Liver (tissue), 3 donors: ENCODE results near the gene AMACR.

Experiments
- FOXA2 ChIP-seq: IDR thresholded peaks from 2 replicates; pipeline ENCODE4 v1.6.1; 2016; ENCODE audit warnings: antibody characterized with exemption
- GABPA ChIP-seq, 2 donors: IDR thresholded peaks in 1 of 2; conservative IDR thresholded peaks in 1 of 2; 2 replicates each; pipeline ENCODE4 v1.6.1; 2016; ENCODE audit warnings: antibody characterized with exemption in 2 of 2, mild to moderate bottlenecking in 1 of 2, moderate library complexity in 1 of 2
- RAD21 ChIP-seq, 2 donors: IDR thresholded peaks; 2 replicates each; pipeline ENCODE4 v1.6.1; 2016; ENCODE audit warnings: antibody characterized with exemption in 2 of 2, mild to moderate bottlenecking in 2 of 2
- TAF1 ChIP-seq: conservative IDR thresholded peaks from 2 replicates; pipeline ENCODE4 v1.6.1; 2016; ENCODE audit warnings: antibody characterized with exemption, mild to moderate bottlenecking
- YY1 ChIP-seq: IDR thresholded peaks from 2 replicates; pipeline ENCODE4 v1.6.1; 2016; ENCODE audit warnings: antibody characterized with exemption, mild to moderate bottlenecking
- TF ChIP-seq, protein P1 (sequence below): fragments of 150-350 bp; IDR thresholded peaks from 2 replicates; pipeline ENCODE4 v1.5.1; 2017; ENCODE audit warnings: improper control_type of control experiment, low read depth, low read length; ENCODE audit not compliant: missing input control
- TF ChIP-seq, protein P2 (sequence below): IDR thresholded peaks from 2 replicates; pipeline ENCODE4 v1.6.1; 2016; ENCODE audit warnings: antibody characterized with exemption
- donor health status: healthy.
- donor health status: healthy.

DNA sequence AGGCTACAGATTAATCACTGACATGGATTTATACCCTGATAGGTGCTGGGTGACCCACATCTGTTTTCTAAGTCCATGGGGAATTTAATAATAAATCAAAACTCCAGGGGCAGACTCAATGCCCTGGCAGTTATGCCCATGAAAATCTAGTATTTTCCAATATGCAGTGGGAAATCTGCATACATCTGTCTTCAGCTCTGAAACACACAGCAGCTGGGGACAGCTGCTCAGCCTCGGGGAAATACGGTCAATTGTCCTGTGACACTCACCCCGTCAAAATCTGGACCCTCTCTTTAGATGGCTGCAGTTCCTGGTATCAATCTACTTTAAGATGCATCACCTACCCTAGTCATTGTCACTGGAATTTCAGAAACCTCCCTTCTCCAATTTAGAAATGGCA, 47.8 kb upstream of the AMACR start:
- TF ChIP-seq, protein P1, sequence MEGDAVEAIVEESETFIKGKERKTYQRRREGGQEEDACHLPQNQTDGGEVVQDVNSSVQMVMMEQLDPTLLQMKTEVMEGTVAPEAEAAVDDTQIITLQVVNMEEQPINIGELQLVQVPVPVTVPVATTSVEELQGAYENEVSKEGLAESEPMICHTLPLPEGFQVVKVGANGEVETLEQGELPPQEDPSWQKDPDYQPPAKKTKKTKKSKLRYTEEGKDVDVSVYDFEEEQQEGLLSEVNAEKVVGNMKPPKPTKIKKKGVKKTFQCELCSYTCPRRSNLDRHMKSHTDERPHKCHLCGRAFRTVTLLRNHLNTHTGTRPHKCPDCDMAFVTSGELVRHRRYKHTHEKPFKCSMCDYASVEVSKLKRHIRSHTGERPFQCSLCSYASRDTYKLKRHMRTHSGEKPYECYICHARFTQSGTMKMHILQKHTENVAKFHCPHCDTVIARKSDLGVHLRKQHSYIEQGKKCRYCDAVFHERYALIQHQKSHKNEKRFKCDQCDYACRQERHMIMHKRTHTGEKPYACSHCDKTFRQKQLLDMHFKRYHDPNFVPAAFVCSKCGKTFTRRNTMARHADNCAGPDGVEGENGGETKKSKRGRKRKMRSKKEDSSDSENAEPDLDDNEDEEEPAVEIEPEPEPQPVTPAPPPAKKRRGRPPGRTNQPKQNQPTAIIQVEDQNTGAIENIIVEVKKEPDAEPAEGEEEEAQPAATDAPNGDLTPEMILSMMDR, result no peak
- no peak for TF ChIP-seq RAD21 (IDR thresholded peaks at IDR 0.05)
- TF ChIP-seq FOXA2, result no peak
- no peak for TF ChIP-seq YY1
- no peak for TF ChIP-seq TAF1
- TF ChIP-seq GABPA (IDR thresholded peaks at IDR 0.05 in 1 of 2, conservative IDR thresholded peaks at IDR 0.05 in 1 of 2), result no peak
- TF ChIP-seq, protein P2, sequence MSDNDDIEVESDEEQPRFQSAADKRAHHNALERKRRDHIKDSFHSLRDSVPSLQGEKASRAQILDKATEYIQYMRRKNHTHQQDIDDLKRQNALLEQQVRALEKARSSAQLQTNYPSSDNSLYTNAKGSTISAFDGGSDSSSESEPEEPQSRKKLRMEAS, result no peak
